Measurements from ENCODE around the gene RRAGD. TPM values are rescaled to one million over a fixed set of nuclear protein-coding genes. Genes with fewer than 3 reads are reported as not detected.

The RRAGD gene
- total RNA-seq, 1 experiment from 2014 or later, result 18.4 TPM

- no peak for DNase-seq (ENCODE audit: low spot score)
- in situ Hi-C loops (cut with HindIII; ENCODE audit: low sequenced_read_pairs), result no loop called here
These were observed 26.2 kb downstream of the RRAGD start for GRCh38 chr6:89385846-89386245.

GRCh38 chr6:89385156-89385667 is 26.9 kb downstream of the RRAGD start:
- in situ Hi-C loops (cut with HindIII; ENCODE audit: low sequenced_read_pairs), result no loop called here
- DNase-seq (ENCODE audit: low spot score), result peak; percentile 99

DNA sequence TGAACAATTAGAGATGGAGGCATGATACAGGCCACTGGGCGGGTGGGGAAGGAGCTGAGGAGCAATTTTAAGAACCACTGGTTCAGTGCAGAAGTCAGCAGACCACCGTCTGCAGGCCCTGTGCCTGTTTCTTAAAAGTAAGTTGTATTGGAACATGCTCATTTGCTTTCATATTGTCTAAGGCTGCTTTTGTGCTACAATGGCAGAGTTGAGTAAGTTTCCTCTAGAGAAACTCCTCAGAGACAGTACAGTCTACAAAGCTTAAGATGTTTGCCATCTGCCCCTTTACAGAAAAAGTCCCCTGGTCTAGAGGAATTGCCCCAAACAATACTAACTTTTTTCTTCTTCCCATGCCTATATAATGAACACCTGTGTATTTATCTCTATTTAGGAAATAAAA is 31.0 kb downstream of the RRAGD start:
- DNase-seq (ENCODE audit: low spot score), result no peak
- in situ Hi-C loops (cut with HindIII; ENCODE audit: low sequenced_read_pairs), result no loop called here

GRCh38 chr6:89379281-89379680 is 32.8 kb downstream of the RRAGD start:
- in situ Hi-C loops (cut with HindIII; ENCODE audit: low sequenced_read_pairs), result no loop called here
- peak; percentile 98 for DNase-seq (ENCODE audit: low spot score)

- in situ Hi-C loops (cut with HindIII; ENCODE audit: low sequenced_read_pairs), result no loop called here
- DNase-seq (ENCODE audit: low spot score), result no peak
These were observed 33.4 kb downstream of the RRAGD start for GRCh38 chr6:89378628-89379027.

- in situ Hi-C loops (cut with HindIII; ENCODE audit: low sequenced_read_pairs), result no loop called here
- DNase-seq (ENCODE audit: low spot score), result peak; percentile 96
These were observed 36.4 kb downstream of the RRAGD start for GRCh38 chr6:89375427-89376267.

DNA sequence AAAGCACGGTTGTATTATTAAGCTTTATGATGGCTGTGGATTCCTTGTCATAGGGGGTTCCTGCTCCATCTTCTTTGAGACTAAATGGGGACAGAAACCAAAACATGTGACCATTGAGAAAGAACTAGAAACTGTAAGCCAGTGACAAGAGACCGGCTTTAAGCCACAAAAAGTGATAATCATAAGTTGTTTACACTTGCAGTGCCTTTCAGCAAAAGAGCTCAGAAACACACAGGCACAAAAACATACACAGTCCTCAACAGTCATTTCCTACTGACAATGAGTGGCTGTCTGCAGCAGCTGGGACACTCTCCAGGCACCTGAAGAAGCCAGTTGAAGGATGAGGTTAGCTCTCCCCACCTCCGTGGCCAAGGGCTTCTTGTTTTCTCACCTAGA is 39.6 kb downstream of the RRAGD start:
- in situ Hi-C loops (cut with HindIII; ENCODE audit: low sequenced_read_pairs), result no loop called here
- DNase-seq (ENCODE audit: low spot score), result no peak

DNA sequence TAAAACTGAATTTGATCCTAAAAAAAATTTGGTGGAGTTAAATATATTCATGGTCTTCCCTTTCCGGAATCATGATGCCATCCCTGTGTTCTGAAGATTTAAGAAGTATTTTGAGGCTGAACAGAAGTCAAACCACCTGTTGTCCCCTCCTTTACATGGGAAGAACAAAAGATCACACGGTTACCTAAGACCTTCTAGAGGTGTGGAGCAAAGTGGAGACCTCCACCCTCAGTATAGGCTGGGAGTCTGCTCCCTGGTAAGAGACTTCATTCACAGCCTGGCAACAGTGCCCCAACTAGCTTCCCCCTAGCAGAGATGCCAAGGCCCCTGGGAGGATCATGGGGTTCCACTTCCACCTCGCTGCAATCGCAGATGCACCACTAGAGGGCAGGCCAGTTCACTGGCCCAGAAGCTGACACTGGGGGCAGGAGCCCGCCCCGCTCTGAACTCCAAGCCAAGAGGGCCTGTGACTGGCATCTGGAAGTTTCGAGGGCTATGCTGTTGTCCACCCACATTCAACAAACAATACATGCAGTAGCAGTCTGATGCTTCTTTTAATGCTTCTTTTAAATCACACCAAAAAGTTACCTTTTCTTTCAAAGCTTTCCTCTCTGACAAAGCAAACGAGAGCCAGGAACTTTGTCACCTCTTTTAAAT is 40.1 kb downstream of the RRAGD start:
- in situ Hi-C loops (cut with HindIII; ENCODE audit: low sequenced_read_pairs), result no loop called here
- DNase-seq (ENCODE audit: low spot score), result peak; percentile 81

DNA sequence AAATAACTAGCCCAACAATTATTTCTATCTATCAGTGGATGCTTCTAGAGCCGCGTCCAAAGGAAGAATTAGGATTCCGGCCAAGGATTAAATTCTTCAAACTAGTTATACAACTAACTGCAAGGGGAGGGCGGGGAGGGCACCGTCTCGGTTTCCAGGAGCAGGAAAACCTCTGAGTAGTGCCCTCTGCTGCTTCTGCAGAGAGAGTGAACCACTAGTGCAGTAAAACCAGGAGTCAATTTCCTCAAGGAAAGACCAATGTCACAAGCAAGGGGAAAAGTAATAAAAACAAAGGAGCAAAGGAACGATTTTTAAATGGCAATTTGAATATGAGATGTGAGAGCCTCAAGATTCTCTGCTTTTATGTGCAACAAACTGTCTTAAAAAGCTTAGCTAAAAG is 43.1 kb downstream of the RRAGD start:
- DNase-seq (ENCODE audit: low spot score), result peak; percentile 46
- in situ Hi-C loops (cut with HindIII; ENCODE audit: low sequenced_read_pairs), result no loop called here

- peak; percentile 79 for DNase-seq (ENCODE audit: low spot score)
- in situ Hi-C loops (cut with HindIII; ENCODE audit: low sequenced_read_pairs), result no loop called here
These were observed 44.0 kb downstream of the RRAGD start for GRCh38 chr6:89368107-89368506.

GRCh38 chr6:89364586-89364985 is 47.5 kb downstream of the RRAGD start:
- in situ Hi-C loops (cut with HindIII; ENCODE audit: low sequenced_read_pairs), result no loop called here
- no peak for DNase-seq (ENCODE audit: low spot score)

DNA sequence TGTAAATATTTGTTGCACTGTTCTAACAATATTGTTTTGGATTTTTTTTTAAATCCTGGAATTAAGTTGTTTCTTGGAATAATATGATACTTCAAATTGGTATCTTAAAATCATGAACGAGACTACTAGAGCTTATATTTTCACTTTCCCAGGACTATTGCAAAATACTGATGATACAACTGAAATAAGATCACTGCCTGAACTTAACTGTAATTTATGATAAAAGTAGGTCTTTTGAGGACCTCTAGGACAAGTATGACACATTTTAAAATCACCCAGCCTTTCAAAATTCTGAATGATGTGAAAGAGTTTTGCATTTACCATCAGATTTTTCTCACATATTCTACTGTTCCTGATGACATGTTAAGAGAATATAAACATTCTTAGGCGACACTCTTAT is 50.9 kb downstream of the RRAGD start:
- DNase-seq (ENCODE audit: low spot score), result no peak
- in situ Hi-C loops (cut with HindIII; ENCODE audit: low sequenced_read_pairs), result no loop called here

GRCh38 chr6:89360415-89360999 is 51.6 kb downstream of the RRAGD start:
- DNase-seq (ENCODE audit: low spot score), result no peak

GRCh38 chr6:89359561-89359960 is 52.5 kb downstream of the RRAGD start:
- DNase-seq (ENCODE audit: low spot score), result no peak
- in situ Hi-C loops (cut with HindIII; ENCODE audit: low sequenced_read_pairs), result no loop called here

More at GRCh38 chr6:89360415-89360999, 51.6 kb downstream of the RRAGD start:
- in situ Hi-C loops (cut with HindIII; ENCODE audit: low sequenced_read_pairs), result no loop called here

GRCh38 chr6:89357390-89357789 is 54.7 kb downstream of the RRAGD start:
- in situ Hi-C loops (cut with HindIII; ENCODE audit: low sequenced_read_pairs), result no loop called here
- no peak for DNase-seq (ENCODE audit: low spot score)

GRCh38 chr6:89356642-89357170 is 55.4 kb downstream of the RRAGD start:
- DNase-seq (ENCODE audit: low spot score), result no peak
- in situ Hi-C loops (cut with HindIII; ENCODE audit: low sequenced_read_pairs), result no loop called here

DNA sequence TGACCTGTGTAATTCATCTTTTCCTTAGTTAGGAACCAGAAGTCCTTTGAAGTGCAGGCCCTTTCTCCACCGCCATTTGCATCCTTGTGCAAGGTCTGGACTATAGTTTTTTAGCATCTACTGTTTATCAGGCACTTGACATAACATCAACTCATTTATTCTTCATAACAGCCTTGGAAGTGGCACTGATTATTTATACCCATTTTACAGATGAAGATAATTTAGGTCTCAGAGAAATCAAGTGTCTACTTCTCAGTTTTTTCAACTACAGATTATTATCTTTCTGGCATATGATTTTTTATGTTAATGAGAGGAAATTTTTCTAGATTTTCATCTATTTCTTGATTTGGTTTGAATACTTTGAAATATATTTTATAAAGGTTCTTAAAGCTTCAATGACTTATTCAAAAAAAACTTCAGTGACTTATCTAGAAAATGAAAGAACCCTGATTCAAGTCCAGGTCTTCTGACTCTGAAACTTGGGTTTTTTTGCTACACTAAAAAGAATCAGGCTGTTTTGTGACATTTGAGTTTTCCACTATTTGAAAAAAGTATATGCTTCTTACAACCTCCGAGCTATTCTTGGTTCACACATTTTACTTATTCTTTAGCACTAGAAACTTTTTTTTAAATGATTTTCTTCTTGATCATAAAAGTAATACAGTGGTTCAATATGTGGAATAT is 56.4 kb downstream of the RRAGD start:
- in situ Hi-C loops (cut with HindIII; ENCODE audit: low sequenced_read_pairs), result no loop called here
- DNase-seq (ENCODE audit: low spot score), result no peak

DNA sequence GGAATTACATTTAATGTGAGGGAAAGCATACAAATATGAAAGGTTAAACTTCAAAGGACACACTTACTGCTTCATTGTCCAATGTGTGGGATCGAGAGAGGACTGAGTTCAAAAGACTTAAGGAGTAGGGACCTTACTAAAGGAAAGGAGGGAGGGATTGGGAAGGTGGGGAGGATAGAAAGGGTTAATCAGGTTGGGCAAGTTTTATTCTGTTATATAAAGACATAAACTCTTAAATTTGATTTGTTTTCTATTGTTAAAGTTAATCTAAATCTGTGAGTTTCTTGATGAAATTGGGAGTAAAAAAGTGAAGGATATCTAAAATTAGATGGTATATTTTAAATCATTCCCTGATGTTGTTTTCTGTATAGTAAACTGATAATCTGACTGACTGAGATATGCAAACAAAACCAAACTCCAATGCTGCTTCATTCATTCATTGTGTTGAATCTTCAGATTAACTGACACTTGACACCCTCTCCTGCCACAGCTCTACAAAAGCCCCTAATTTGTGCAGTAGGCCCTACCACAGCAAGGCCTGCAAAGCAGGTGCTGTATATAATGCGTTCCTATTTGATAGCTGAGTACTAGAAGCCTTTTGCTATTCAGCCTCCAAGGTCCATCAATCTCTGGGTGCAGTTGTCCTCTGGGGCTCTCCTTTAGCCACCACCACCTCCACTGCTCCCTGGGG is 58.2 kb downstream of the RRAGD start:
- in situ Hi-C loops (cut with HindIII; ENCODE audit: low sequenced_read_pairs), result no loop called here
- DNase-seq (ENCODE audit: low spot score), result no peak

DNA sequence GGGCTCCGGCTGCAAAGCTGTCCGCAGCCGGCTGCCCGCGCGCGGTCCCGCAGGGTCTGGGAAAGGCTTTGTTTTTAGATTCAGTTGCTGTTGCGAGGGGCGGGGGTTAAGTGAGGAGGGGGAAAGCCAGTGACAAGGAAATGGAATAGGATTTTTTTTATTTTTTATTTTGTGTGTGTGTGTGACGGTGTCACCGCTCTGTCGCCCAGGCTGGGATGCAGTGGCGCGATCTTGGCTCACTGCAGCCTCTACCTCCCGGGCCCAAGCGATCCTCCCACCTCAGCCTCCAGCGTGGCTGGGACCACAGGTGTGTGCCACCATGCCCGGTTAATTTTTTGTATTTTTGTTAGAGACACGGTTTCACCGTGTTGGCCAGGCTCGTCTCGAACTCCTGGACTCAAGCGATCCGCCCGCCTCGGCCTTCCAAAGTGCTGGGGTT is 58.9 kb downstream of the RRAGD start:
- in situ Hi-C loops (cut with HindIII; ENCODE audit: low sequenced_read_pairs), result no loop called here
- no peak for DNase-seq (ENCODE audit: low spot score)

Data from G401 (cell line).